Measurements from ENCODE around the gene USP3. TPM values are rescaled to one million over a fixed set of nuclear protein-coding genes. Genes with fewer than 3 reads are reported as not detected.

The USP3 gene
- total and polyA plus RNA-seq, 2 of the 13 experiments (the other 11 are each of a cell fraction or from before 2014, with no cell fraction given), result 14.3 to 61.2 TPM

- TF ChIP-seq BATF2 (CRISPR knock-in tag; IDR thresholded peaks at IDR 0.05) (no peak), ZNF510 (CRISPR knock-in tag; IDR thresholded peaks at IDR 0.05; ENCODE audit: low read depth) (no peak), ZNF747 (CRISPR knock-in tag; IDR thresholded peaks at IDR 0.05; ENCODE audit: borderline replicate concordance) (no peak), TRIM24 (CRISPR knock-in tag; IDR thresholded peaks at IDR 0.05) (no peak), SRY (CRISPR knock-in tag; IDR thresholded peaks at IDR 0.05) (no peak; the same call in 1 of the 2 replicates), FOXJ3 (CRISPR knock-in tag; IDR thresholded peaks at IDR 0.05; ENCODE audit: borderline replicate concordance) (peak; percentile 89; the same call in 1 of the 2 replicates), CREB1 (IDR thresholded peaks at IDR 0.05) (no peak), CREB1 (CRISPR knock-in tag; IDR thresholded peaks at IDR 0.05) (no peak), SPEN (CRISPR knock-in tag; IDR thresholded peaks at IDR 0.05; ENCODE audit: low read depth) (peak; percentile 47; the same call in 1 of the 2 replicates), SKI (IDR thresholded peaks at IDR 0.05; ENCODE audit: partially characterized antibody) (no peak), THYN1 (CRISPR knock-in tag; IDR thresholded peaks at IDR 0.05; ENCODE audit: borderline replicate concordance, low read depth) (no peak), GMEB1 (CRISPR knock-in tag; IDR thresholded peaks at IDR 0.05; ENCODE audit: borderline replicate concordance) (no peak; the same call in 1 of the 2 replicates), HNF1B (CRISPR knock-in tag; IDR thresholded peaks at IDR 0.05) (no peak), CEBPG (CRISPR knock-in tag; IDR thresholded peaks at IDR 0.05) (peak; percentile 98), HHEX (CRISPR knock-in tag; IDR thresholded peaks at IDR 0.05) (peak; percentile 90), GABPA (IDR thresholded peaks at IDR 0.05; ENCODE audit: low read depth, low read length) (no peak), GABPA (CRISPR knock-in tag; IDR thresholded peaks at IDR 0.05; ENCODE audit: low read depth) (no peak; the same call in 1 of the 2 replicates), ZNF607 (CRISPR knock-in tag; IDR thresholded peaks at IDR 0.05; ENCODE audit: borderline replicate concordance) (no peak), HIVEP1 (CRISPR knock-in tag; IDR thresholded peaks at IDR 0.05) (no peak), NCOA5 (CRISPR knock-in tag; IDR thresholded peaks at IDR 0.05) (no peak)
- TF ChIP-seq, protein P1, sequence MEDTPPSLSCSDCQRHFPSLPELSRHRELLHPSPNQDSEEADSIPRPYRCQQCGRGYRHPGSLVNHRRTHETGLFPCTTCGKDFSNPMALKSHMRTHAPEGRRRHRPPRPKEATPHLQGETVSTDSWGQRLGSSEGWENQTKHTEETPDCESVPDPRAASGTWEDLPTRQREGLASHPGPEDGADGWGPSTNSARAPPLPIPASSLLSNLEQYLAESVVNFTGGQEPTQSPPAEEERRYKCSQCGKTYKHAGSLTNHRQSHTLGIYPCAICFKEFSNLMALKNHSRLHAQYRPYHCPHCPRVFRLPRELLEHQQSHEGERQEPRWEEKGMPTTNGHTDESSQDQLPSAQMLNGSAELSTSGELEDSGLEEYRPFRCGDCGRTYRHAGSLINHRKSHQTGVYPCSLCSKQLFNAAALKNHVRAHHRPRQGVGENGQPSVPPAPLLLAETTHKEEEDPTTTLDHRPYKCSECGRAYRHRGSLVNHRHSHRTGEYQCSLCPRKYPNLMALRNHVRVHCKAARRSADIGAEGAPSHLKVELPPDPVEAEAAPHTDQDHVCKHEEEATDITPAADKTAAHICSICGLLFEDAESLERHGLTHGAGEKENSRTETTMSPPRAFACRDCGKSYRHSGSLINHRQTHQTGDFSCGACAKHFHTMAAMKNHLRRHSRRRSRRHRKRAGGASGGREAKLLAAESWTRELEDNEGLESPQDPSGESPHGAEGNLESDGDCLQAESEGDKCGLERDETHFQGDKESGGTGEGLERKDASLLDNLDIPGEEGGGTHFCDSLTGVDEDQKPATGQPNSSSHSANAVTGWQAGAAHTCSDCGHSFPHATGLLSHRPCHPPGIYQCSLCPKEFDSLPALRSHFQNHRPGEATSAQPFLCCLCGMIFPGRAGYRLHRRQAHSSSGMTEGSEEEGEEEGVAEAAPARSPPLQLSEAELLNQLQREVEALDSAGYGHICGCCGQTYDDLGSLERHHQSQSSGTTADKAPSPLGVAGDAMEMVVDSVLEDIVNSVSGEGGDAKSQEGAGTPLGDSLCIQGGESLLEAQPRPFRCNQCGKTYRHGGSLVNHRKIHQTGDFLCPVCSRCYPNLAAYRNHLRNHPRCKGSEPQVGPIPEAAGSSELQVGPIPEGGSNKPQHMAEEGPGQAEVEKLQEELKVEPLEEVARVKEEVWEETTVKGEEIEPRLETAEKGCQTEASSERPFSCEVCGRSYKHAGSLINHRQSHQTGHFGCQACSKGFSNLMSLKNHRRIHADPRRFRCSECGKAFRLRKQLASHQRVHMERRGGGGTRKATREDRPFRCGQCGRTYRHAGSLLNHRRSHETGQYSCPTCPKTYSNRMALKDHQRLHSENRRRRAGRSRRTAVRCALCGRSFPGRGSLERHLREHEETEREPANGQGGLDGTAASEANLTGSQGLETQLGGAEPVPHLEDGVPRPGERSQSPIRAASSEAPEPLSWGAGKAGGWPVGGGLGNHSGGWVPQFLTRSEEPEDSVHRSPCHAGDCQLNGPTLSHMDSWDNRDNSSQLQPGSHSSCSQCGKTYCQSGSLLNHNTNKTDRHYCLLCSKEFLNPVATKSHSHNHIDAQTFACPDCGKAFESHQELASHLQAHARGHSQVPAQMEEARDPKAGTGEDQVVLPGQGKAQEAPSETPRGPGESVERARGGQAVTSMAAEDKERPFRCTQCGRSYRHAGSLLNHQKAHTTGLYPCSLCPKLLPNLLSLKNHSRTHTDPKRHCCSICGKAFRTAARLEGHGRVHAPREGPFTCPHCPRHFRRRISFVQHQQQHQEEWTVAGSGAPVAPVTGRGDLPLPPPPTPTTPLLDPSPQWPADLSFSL (CRISPR knock-in tag; IDR thresholded peaks at IDR 0.05), result no peak
Observed at GRCh38 chr15:63473007-63473748, 31.2 kb upstream of the USP3 start (continued).

Data from HepG2 (cell line).